ENCODE results near the gene UBA3.

UBA3 gene

GRCh38 chr3:69097407-69098086 is 17.4 kb upstream of the UBA3 start:
- DNase-seq, result no peak

- DNase-seq, result no peak
These were observed 16.1 kb upstream of the UBA3 start for GRCh38 chr3:69096299-69096698.

- no peak for DNase-seq
These were observed 15.5 kb upstream of the UBA3 start for GRCh38 chr3:69095636-69096035.

GRCh38 chr3:69094467-69095205 is 14.5 kb upstream of the UBA3 start:
- DNase-seq, result no peak

GRCh38 chr3:69092030-69092516 is 11.9 kb upstream of the UBA3 start:
- peak; percentile 54 for DNase-seq

GRCh38 chr3:69091389-69092029 is 11.3 kb upstream of the UBA3 start:
- DNase-seq, result no peak

- no peak for DNase-seq
These were observed 9.9 kb upstream of the UBA3 start for GRCh38 chr3:69090021-69090420.

GRCh38 chr3:69088063-69088462 is 7.9 kb upstream of the UBA3 start:
- no peak for DNase-seq

- DNase-seq, result no peak
These were observed 7.0 kb upstream of the UBA3 start for GRCh38 chr3:69087030-69087791.

GRCh38 chr3:69085833-69086722 is 5.9 kb upstream of the UBA3 start:
- peak; percentile 64 for DNase-seq

- DNase-seq, result peak; percentile 28
These were observed 5.1 kb upstream of the UBA3 start for GRCh38 chr3:69085168-69085832.

- peak; percentile 93 for DNase-seq
These were observed 4.4 kb upstream of the UBA3 start, which contains the start of gene ARL6IP5 for GRCh38 chr3:69084326-69085167. Gene ARL6IP5 (plus strand): TSS chr3:69084937. CDS start chr3:69085048, 111 bp downstream.

- peak; percentile 87 for DNase-seq
These were observed 2.6 kb upstream of the UBA3 start for GRCh38 chr3:69082805-69083204.

- no peak for DNase-seq
These were observed 2.2 kb upstream of the UBA3 start for GRCh38 chr3:69082361-69082760.

GRCh38 chr3:69081583-69082262 is 1.6 kb upstream of the UBA3 start:
- DNase-seq, result no peak

- DNase-seq, result no peak
These were observed 651 bp downstream of the UBA3 start for GRCh38 chr3:69079269-69080159.

- no peak for DNase-seq
These were observed 7.2 kb downstream of the UBA3 start for GRCh38 chr3:69072928-69073327.

- no peak for DNase-seq
These were observed 14.0 kb downstream of the UBA3 start for GRCh38 chr3:69066121-69066520.
